SK-N-SH (cell line): ENCODE data around the gene PHACTR3. TPM values are rescaled to one million over a fixed set of nuclear protein-coding genes. Genes with fewer than 3 reads are reported as not detected.

Source experiments
- CTCF ChIA-PET: fragments of 300-600, 350-600 bp; formaldehyde crosslinking; extraction: SDS; loops from one replicate; lab custom pipeline; 2021; lab: Yijun Ruan, JAX
- POLR2A ChIA-PET: fragments of 350-600 bp; sonication (Branson Sonifier 250); formaldehyde crosslinking; extraction: SDS; loops from one replicate; lab custom pipeline; 2020; ENCODE audit warnings: antibody characterized with exemption, inconsistent platforms; lab: Yijun Ruan, JAX
- DNase-seq: peaks from one replicate; pipeline ENCODE4 v3.0.0; 2012
- H2AFZ ChIP-seq: fragments of 200-600 bp; sonication (generic); 2 replicates; pipeline ENCODE4 v1.8.1; 2016; ENCODE audit warnings: antibody characterized with exemption, mild to moderate bottlenecking, low read depth
- H3F3A ChIP-seq: fragments of 200-600 bp; sonication (generic); replicated peaks from 2 replicates; pipeline ENCODE3; 2016; ENCODE audit warnings: antibody characterized with exemption, mild to moderate bottlenecking; ENCODE audit not compliant: insufficient read depth
- H3K27ac ChIP-seq, 2 experiments: fragments of 200-500 bp in 1 of 2; fragments of 200-600 bp in 1 of 2; sonication (Bioruptor generic) in 1 of 2; sonication (generic), shearing (Covaris generic) in 1 of 2; 2 replicates each; pipeline versions ENCODE4 v1.5.1 to v1.6.1; 2014 to 2016; ENCODE audit warnings: low read depth in 2 of 2, inconsistent platforms in 1 of 2, low read length in 1 of 2, mild to moderate bottlenecking in 1 of 2, mixed read lengths in 1 of 2
- H3K27me3 ChIP-seq: fragments of 200-600 bp; sonication (generic), shearing (Covaris generic); 2 replicates; pipeline ENCODE4 v1.6.1; 2016; ENCODE audit warnings: mixed run types; ENCODE audit not compliant: insufficient read depth
- H3K36me3 ChIP-seq, 2 experiments: fragments of 200-500 bp in 1 of 2; fragments of 200-600 bp in 1 of 2; sonication (Bioruptor generic) in 1 of 2; sonication (generic) in 1 of 2; replicated peaks in 1 of 2; 2 replicates each; pipeline versions ENCODE3 to v1.5.1; 2014 to 2016; ENCODE audit warnings: low read length in 1 of 2, mild to moderate bottlenecking in 1 of 2; ENCODE audit not compliant: insufficient read depth in 2 of 2, control insufficient read depth in 1 of 2
- H3K4me1 ChIP-seq, 2 experiments: fragments of 200-500 bp in 1 of 2; fragments of 200-600 bp in 1 of 2; sonication (Bioruptor generic) in 1 of 2; sonication (generic), shearing (Covaris generic) in 1 of 2; 2 replicates each; pipeline versions ENCODE4 v1.5.1 to v1.6.1; 2014 to 2016; ENCODE audit warnings: low read depth in 1 of 2, low read length in 1 of 2, mixed run types in 1 of 2; ENCODE audit not compliant: insufficient read depth in 2 of 2, control insufficient read depth in 1 of 2
- H3K4me2 ChIP-seq: fragments of 200-600 bp; sonication (generic), shearing (Covaris generic); 2 replicates; pipeline ENCODE4 v1.6.1; 2017; ENCODE audit warnings: mixed run types
- H3K4me3 ChIP-seq, 2 experiments: fragments of 200-500 bp in 1 of 2; fragments of 200-600 bp in 1 of 2; sonication (Bioruptor generic) in 1 of 2; sonication (generic), shearing (Covaris generic) in 1 of 2; 2 replicates each; pipeline versions ENCODE4 v1.5.1 to v1.8.1; 2014 to 2016; ENCODE audit warnings: low read depth in 2 of 2, inconsistent platforms in 1 of 2, low read length in 1 of 2, mild to moderate bottlenecking in 1 of 2, mixed read lengths in 1 of 2, moderate library complexity in 1 of 2
- H3K79me2 ChIP-seq: fragments of 200-600 bp; sonication (generic); 2 replicates; pipeline ENCODE4 v1.8.1; 2017; ENCODE audit warnings: mild to moderate bottlenecking; ENCODE audit not compliant: insufficient read depth
- H3K9ac ChIP-seq: fragments of 200-600 bp; sonication (generic); 2 replicates; pipeline ENCODE4 v1.6.1; 2017; ENCODE audit warnings: mixed run types
- H3K9me2 ChIP-seq: fragments of 200-600 bp; sonication (generic); 2 replicates; pipeline ENCODE4 v1.6.1; 2017; ENCODE audit warnings: mixed run types
- H3K9me3 ChIP-seq: fragments of 200-600 bp; sonication (generic); 2 replicates; pipeline ENCODE4 v1.6.1; 2017; ENCODE audit warnings: mixed run types, mild to moderate bottlenecking, moderate library complexity
- H4K20me1 ChIP-seq: fragments of 200-600 bp; sonication (generic); 2 replicates; pipeline ENCODE4 v1.6.1; 2017; ENCODE audit warnings: mild to moderate bottlenecking, mixed run types; ENCODE audit not compliant: insufficient read depth
- EZH2phosphoT487 ChIP-seq: fragments of 200-600 bp; sonication (generic); IDR thresholded peaks from 2 replicates; pipeline ENCODE4 v1.6.1; 2017; ENCODE audit warnings: low read depth, mixed run types, mild to moderate bottlenecking, antibody characterized with exemption, moderate library complexity, borderline replicate concordance
- FOSL2 ChIP-seq: IDR thresholded peaks from 2 replicates; pipeline ENCODE4 v1.4.0; 2012; ENCODE audit warnings: low read depth, mild to moderate bottlenecking, moderate library complexity, borderline replicate concordance
- FOXJ3 ChIP-seq: sonication (generic); formaldehyde crosslinking; IDR thresholded peaks from 2 replicates; pipeline ENCODE4 v1.5.1; 2020; ENCODE audit warnings: mild to moderate bottlenecking, missing genetic modification reagents
- GABPA ChIP-seq: IDR thresholded peaks from 2 replicates; pipeline ENCODE4 v1.4.0; 2012; ENCODE audit warnings: low read depth, mild to moderate bottlenecking
- JUND ChIP-seq: IDR thresholded peaks from 2 replicates; pipeline ENCODE4 v1.4.0; 2012
- NRF1 ChIP-seq: IDR thresholded peaks from 2 replicates; pipeline ENCODE4 v1.6.1; 2012; ENCODE audit warnings: low read depth, mild to moderate bottlenecking, low read length
- RAD21 ChIP-seq: IDR thresholded peaks from 2 replicates; pipeline ENCODE4 v1.6.1; 2012; ENCODE audit warnings: mild to moderate bottlenecking, low read length
- RCOR1 ChIP-seq: fragments of 150-350 bp; IDR thresholded peaks from 2 replicates; pipeline ENCODE4 v1.6.1; 2017; ENCODE audit warnings: antibody characterized with exemption, low read length
- RFX5 ChIP-seq: IDR thresholded peaks from 2 replicates; pipeline ENCODE4 v1.6.1; 2012; ENCODE audit warnings: mild to moderate bottlenecking, improper control_type of control experiment, low read length
- RXRA ChIP-seq: IDR thresholded peaks from 2 replicates; pipeline ENCODE4 v1.4.0; 2012; ENCODE audit warnings: low read depth, mild to moderate bottlenecking, borderline replicate concordance
- SMC3 ChIP-seq: IDR thresholded peaks from 2 replicates; pipeline ENCODE4 v1.6.1; 2012; ENCODE audit warnings: low read depth, low read length, improper control_type of control experiment
- TCF12 ChIP-seq: IDR thresholded peaks from 2 replicates; pipeline ENCODE4 v1.4.0; 2012
- TEAD4 ChIP-seq: IDR thresholded peaks from 2 replicates; pipeline ENCODE4 v1.4.0; 2012; ENCODE audit warnings: mild to moderate bottlenecking, borderline replicate concordance; ENCODE audit not compliant: insufficient read depth
- YY1 ChIP-seq: IDR thresholded peaks from 2 replicates; pipeline ENCODE4 v1.4.0; 2012; ENCODE audit warnings: low read depth, mild to moderate bottlenecking
- WGBS: methylation state at CpG from one replicate; pipeline ENCODE4 v1.1.6; 2017; ENCODE audit warnings: low lambda C conversion rate; 5-methylcytosine and 5-hydroxymethylcytosine counted together
- polyA plus RNA-seq, 3 experiments: library from polyadenylated mRNA; depleted of rRNA; stranded (reverse); fragments of >200 nt; gene quantifications; 2 replicates each; pipeline ENCODE4 v1.2.3, GENCODE V29; 2012
- TF ChIP-seq, protein P1 (sequence below): IDR thresholded peaks from 2 replicates; pipeline ENCODE4 v1.4.0; 2012; ENCODE audit warnings: low read depth, borderline replicate concordance
- TF ChIP-seq, protein P2 (sequence below): IDR thresholded peaks from 2 replicates; pipeline ENCODE4 v1.6.1; 2012; ENCODE audit warnings: mild to moderate bottlenecking, low read depth, low read length, moderate library complexity
- TF ChIP-seq, protein P3 (sequence below): fragments of 200-600 bp; sonication (generic); IDR thresholded peaks from 2 replicates; pipeline ENCODE4 v1.6.1; 2017; ENCODE audit warnings: antibody characterized with exemption, mild to moderate bottlenecking, moderate library complexity

The PHACTR3 gene
- polyA plus RNA-seq, 1 of the 3 experiments (the other 2 are of a cell fraction), result 0.10 TPM

DNA sequence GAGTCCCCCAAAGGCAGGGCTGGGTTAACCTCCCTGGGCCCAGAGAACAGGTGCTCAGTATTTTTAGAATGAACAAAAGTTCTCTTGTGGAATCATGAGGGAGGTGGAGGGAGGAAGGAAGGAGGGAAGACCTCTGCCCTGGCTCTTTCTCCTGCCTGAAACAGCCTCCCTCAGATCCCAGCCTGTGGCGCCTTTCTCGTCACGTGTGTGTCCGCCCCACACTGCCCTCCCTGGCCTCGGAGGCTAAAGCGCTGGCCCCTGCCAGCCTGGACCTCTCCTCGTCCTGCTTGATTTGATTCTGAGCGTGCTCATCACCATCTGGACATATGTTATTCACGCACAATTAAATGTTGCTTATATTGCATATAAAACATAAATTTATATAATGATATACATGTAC lies 40.9 kb downstream of the PHACTR3 start:
- Histone ChIP-seq H3K36me3 (no peaks in the 10 kb centered on the region), H3K4me2 (no peak overlapping the region), H3K27me3 (no peaks in the 10 kb centered on the region), H3K4me1 (no peaks in the 10 kb centered on the region; a peak in 1 of 4 replicates), H3K27ac (no peak overlapping the region), H3K79me2 (no peaks in the 10 kb centered on the region), H4K20me1 (no peaks in the 10 kb centered on the region), H3K9ac (no peak overlapping the region), H2AFZ (no peak overlapping the region), H3F3A (no peaks in the 10 kb centered on the region), H3K9me3 (no peaks in the 10 kb centered on the region), H3K9me2 (no peaks in the 10 kb centered on the region), H3K4me3 (no peak overlapping the region)
- ChIA-PET POLR2A (no interaction called here), CTCF (interaction anchor here (0.7 to 1.6 kb wide), 6 partner anchors 14 to 74 kb away, joined by 3 to 9 read pairs (median 4); no protein-coding TSS in a partner anchor)
- no peak for DNase-seq
- no peak for TF ChIP-seq SMC3
- 36% methylated on average over 9 of the region's 9 CpGs for WGBS

DNA sequence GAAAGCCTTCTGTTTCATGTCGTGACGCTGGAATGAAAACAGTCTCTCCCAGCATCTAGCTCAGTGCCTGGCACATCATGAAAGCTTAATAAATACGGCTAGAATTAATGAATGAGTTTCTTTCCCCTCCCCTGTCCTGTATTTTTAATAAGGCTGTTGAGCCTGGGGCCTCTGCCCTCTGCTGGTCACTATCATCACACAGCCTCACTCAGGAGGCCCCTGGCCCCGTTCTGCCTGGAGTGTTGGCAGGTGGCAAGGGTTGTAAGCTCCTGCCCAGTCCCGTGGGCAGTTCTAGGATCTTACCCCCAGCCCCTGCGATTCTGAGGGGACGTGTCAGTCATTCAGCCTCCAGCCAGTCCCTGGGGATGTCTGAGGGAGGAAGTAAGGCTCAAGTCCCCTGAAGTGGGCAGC lies 41.4 kb downstream of the PHACTR3 start:
- H3K4me2 ChIP-seq, result no peak overlapping the region
- H3F3A ChIP-seq, result no peaks in the 10 kb centered on the region
- ChIA-PET POLR2A (no interaction called here), CTCF (interaction anchor here (0.7 to 1.6 kb wide), 6 partner anchors 14 to 75 kb away, joined by 3 to 9 read pairs (median 4); no protein-coding TSS in a partner anchor)
- no peaks in the 10 kb centered on the region for H3K79me2 ChIP-seq
- H3K9me2 ChIP-seq, result no peaks in the 10 kb centered on the region
- WGBS, result 41% methylated on average over 5 of the region's 7 CpGs
- H3K27me3 ChIP-seq, result no peaks in the 10 kb centered on the region
- no peak overlapping the region for H2AFZ ChIP-seq
- H3K4me1 ChIP-seq, result no peaks in the 10 kb centered on the region; a peak in 1 of 4 replicates
- TF ChIP-seq RCOR1 (no peak), RXRA (no peak), RFX5 (no peak), TCF12 (no peak), TEAD4 (no peak), YY1 (no peak), NRF1 (no peak), GABPA (no peak), FOSL2 (no peak)
- TF ChIP-seq, protein P1, sequence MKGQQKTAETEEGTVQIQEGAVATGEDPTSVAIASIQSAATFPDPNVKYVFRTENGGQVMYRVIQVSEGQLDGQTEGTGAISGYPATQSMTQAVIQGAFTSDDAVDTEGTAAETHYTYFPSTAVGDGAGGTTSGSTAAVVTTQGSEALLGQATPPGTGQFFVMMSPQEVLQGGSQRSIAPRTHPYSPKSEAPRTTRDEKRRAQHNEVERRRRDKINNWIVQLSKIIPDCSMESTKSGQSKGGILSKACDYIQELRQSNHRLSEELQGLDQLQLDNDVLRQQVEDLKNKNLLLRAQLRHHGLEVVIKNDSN, result no peak
- no peaks in the 10 kb centered on the region for H3K9me3 ChIP-seq
- H3K9ac ChIP-seq, result no peak overlapping the region
- H3K4me3 ChIP-seq, result no peak overlapping the region
- no peak for DNase-seq
- no peaks in the 10 kb centered on the region for H3K36me3 ChIP-seq
- no peaks in the 10 kb centered on the region for H4K20me1 ChIP-seq
- no peak overlapping the region for H3K27ac ChIP-seq

DNA sequence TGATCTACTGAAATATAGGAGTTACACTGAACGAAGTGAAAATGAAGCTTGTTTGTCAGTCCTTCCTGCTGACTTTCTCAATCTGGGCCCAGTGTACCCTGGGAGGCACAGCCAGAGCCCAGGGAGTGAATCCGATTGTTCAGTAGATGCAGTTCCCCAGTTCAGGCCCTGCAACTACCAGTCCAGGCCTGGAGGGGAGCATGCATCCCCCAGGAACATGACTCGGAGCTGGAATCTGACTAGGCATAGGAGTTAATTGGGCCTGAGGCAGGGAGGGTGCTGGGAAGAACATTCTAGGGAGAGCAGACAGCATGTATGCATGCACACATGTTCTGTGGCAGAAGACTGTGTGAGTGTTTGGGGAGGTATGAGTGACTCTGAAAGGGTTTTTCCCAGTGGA lies 42.1 kb downstream of the PHACTR3 start:
- Histone ChIP-seq H3K9me3 (no peaks in the 10 kb centered on the region), H3F3A (no peaks in the 10 kb centered on the region), H3K79me2 (no peaks in the 10 kb centered on the region), H3K4me3 (no peak overlapping the region), H3K4me1 (no peaks in the 10 kb centered on the region; a peak in 1 of 4 replicates), H2AFZ (no peak overlapping the region), H3K9ac (no peak overlapping the region), H3K9me2 (no peaks in the 10 kb centered on the region), H3K36me3 (no peaks in the 10 kb centered on the region), H3K4me2 (no peak overlapping the region), H3K27ac (no peak overlapping the region), H3K27me3 (no peaks in the 10 kb centered on the region), H4K20me1 (no peaks in the 10 kb centered on the region)
- CTCF ChIA-PET, result interaction anchor here (1.3 to 1.6 kb wide), 3 partner anchors 13 to 75 kb away, joined by 6 to 9 read pairs (median 6); no protein-coding TSS in a partner anchor
- DNase-seq, result no peak
- 14% methylated on average over 3 of the region's 3 CpGs for WGBS
- POLR2A ChIA-PET, result no interaction called here
- TF ChIP-seq, protein P2, sequence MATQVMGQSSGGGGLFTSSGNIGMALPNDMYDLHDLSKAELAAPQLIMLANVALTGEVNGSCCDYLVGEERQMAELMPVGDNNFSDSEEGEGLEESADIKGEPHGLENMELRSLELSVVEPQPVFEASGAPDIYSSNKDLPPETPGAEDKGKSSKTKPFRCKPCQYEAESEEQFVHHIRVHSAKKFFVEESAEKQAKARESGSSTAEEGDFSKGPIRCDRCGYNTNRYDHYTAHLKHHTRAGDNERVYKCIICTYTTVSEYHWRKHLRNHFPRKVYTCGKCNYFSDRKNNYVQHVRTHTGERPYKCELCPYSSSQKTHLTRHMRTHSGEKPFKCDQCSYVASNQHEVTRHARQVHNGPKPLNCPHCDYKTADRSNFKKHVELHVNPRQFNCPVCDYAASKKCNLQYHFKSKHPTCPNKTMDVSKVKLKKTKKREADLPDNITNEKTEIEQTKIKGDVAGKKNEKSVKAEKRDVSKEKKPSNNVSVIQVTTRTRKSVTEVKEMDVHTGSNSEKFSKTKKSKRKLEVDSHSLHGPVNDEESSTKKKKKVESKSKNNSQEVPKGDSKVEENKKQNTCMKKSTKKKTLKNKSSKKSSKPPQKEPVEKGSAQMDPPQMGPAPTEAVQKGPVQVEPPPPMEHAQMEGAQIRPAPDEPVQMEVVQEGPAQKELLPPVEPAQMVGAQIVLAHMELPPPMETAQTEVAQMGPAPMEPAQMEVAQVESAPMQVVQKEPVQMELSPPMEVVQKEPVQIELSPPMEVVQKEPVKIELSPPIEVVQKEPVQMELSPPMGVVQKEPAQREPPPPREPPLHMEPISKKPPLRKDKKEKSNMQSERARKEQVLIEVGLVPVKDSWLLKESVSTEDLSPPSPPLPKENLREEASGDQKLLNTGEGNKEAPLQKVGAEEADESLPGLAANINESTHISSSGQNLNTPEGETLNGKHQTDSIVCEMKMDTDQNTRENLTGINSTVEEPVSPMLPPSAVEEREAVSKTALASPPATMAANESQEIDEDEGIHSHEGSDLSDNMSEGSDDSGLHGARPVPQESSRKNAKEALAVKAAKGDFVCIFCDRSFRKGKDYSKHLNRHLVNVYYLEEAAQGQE, result no peak
- TF ChIP-seq RAD21 (no peak), JUND (no peak), EZH2phosphoT487 (no peak), NRF1 (no peak), FOXJ3 (CRISPR knock-in tag) (no peak)
- TF ChIP-seq, protein P3, sequence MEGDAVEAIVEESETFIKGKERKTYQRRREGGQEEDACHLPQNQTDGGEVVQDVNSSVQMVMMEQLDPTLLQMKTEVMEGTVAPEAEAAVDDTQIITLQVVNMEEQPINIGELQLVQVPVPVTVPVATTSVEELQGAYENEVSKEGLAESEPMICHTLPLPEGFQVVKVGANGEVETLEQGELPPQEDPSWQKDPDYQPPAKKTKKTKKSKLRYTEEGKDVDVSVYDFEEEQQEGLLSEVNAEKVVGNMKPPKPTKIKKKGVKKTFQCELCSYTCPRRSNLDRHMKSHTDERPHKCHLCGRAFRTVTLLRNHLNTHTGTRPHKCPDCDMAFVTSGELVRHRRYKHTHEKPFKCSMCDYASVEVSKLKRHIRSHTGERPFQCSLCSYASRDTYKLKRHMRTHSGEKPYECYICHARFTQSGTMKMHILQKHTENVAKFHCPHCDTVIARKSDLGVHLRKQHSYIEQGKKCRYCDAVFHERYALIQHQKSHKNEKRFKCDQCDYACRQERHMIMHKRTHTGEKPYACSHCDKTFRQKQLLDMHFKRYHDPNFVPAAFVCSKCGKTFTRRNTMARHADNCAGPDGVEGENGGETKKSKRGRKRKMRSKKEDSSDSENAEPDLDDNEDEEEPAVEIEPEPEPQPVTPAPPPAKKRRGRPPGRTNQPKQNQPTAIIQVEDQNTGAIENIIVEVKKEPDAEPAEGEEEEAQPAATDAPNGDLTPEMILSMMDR, result no peak
